GM12878 (cell line): ENCODE results near the gene ZNF688. TPM values are rescaled to one million over a fixed set of nuclear protein-coding genes. Genes with fewer than 3 reads are reported as not detected.
A peak's percentile ranks its signal among the peaks of the same experiment; 100 is the strongest.

Source experiments
- ASH2L ChIP-seq: fragments of 300-600, 200-600 bp; sonication (generic); IDR thresholded peaks from 2 replicates; pipeline ENCODE4 v1.6.1; 2017; ENCODE audit warnings: low read depth, mild to moderate bottlenecking, borderline replicate concordance
- CHD1 ChIP-seq: IDR thresholded peaks from 2 replicates; pipeline ENCODE4 v1.6.1; 2012; ENCODE audit warnings: low read depth, low read length, improper control_type of control experiment
- CHD2 ChIP-seq: IDR thresholded peaks from 2 replicates; pipeline ENCODE4 v1.6.1; 2011; ENCODE audit warnings: low read depth, low read length, improper control_type of control experiment, borderline replicate concordance
- ETV6 ChIP-seq, 2 experiments: fragments of 450-650 bp in 1 of 2; IDR thresholded peaks in 1 of 2; conservative IDR thresholded peaks in 1 of 2; 2 replicates each; pipeline ENCODE4 v1.6.1; 2014; ENCODE audit warnings: antibody characterized with exemption in 1 of 2, borderline replicate concordance in 1 of 2, low read depth in 1 of 2, mild to moderate bottlenecking in 1 of 2, moderate library complexity in 1 of 2
- GABPA ChIP-seq: IDR thresholded peaks from 2 replicates; pipeline ENCODE4 v1.6.1; 2014; ENCODE audit warnings: antibody characterized with exemption, low read depth, mild to moderate bottlenecking, inconsistent platforms
- GATAD2B ChIP-seq: fragments of 450-650 bp; conservative IDR thresholded peaks from 2 replicates; pipeline ENCODE4 v1.6.1; 2017; ENCODE audit warnings: low read depth, mild to moderate bottlenecking, moderate library complexity
- HDAC6 ChIP-seq: fragments of 200-600 bp; sonication (generic); IDR thresholded peaks from one replicate; pipeline ENCODE4 v1.8.0; 2017; ENCODE audit warnings: antibody characterized with exemption; ENCODE audit not compliant: unreplicated experiment
- IRF4 ChIP-seq: IDR thresholded peaks from 2 replicates; pipeline ENCODE4 v1.6.1; 2011; ENCODE audit warnings: low read depth, low read length
- NRF1 ChIP-seq: conservative IDR thresholded peaks from 2 replicates; pipeline ENCODE4 v1.6.1; 2011; ENCODE audit warnings: mild to moderate bottlenecking, low read depth, low read length, improper control_type of control experiment
- POLR2A ChIP-seq: IDR thresholded peaks from 2 replicates; pipeline ENCODE4 v1.6.1; 2011; ENCODE audit warnings: low read depth, mild to moderate bottlenecking, low read length
- POLR2AphosphoS5 ChIP-seq: IDR thresholded peaks from 2 replicates; pipeline ENCODE4 v1.6.1; 2011; ENCODE audit warnings: mild to moderate bottlenecking, low read length, inconsistent platforms
- SMAD5 ChIP-seq: IDR thresholded peaks from 2 replicates; pipeline ENCODE4 v1.6.1; 2016; ENCODE audit warnings: antibody characterized with exemption, low read depth
- SP1 ChIP-seq: IDR thresholded peaks from one replicate; pipeline ENCODE4 v1.6.1; 2011; ENCODE audit warnings: low read depth, low read length
- SUZ12 ChIP-seq: fragments of 200-600 bp; sonication (generic); IDR thresholded peaks from one replicate; pipeline ENCODE4 v1.6.1; 2018; ENCODE audit warnings: antibody characterized with exemption, mild to moderate bottlenecking; ENCODE audit not compliant: unreplicated experiment
- TBL1XR1 ChIP-seq: IDR thresholded peaks from 2 replicates; pipeline ENCODE4 v1.6.1; 2012; ENCODE audit warnings: low read depth, low read length, improper control_type of control experiment
- ZNF24 ChIP-seq: fragments of 450-650 bp; IDR thresholded peaks from 2 replicates; pipeline ENCODE4 v1.6.1; 2017; ENCODE audit warnings: antibody characterized with exemption, mild to moderate bottlenecking
- polyA plus RNA-seq, 11 experiments: library from polyadenylated mRNA; depleted of rRNA in 4 of 11; unstranded in 6 of 11; stranded (reverse) in 5 of 11; fragments of >200 nt; fragmentation: Nextera tagmentation in 4 of 11; fragmentation: Illumina TruSeq in 1 of 11; extraction: Ambion mirVana in 4 of 11; extraction: Trizol in 1 of 11; gene quantifications; 1 replicate in 1 of 11; 2 replicates in 10 of 11; pipeline versions ENCODE4 v1.2.1 to v1.2.3, GENCODE V29; 2011 to 2016; ENCODE audit warnings: inconsistent platforms in 2 of 11, missing spikeins in 2 of 11, low read depth in 1 of 11
- total RNA-seq, 4 experiments: library from RNA; depleted of rRNA in 3 of 4; stranded (reverse); fragments of >200 nt in 3 of 4; fragmentation: Illumina TruSeq in 1 of 4; extraction: Trizol in 1 of 4; gene quantifications; 2 replicates each; pipeline versions ENCODE4 v1.2.1 to v1.2.3, GENCODE V29; 2013 to 2021
- TF ChIP-seq, protein P1 (sequence below): fragments of 450-650 bp; IDR thresholded peaks from 2 replicates; pipeline ENCODE4 v1.6.1; 2018; ENCODE audit warnings: borderline replicate concordance, mild to moderate bottlenecking; ENCODE audit not compliant: partially characterized antibody
- TF ChIP-seq, protein P2 (sequence below): IDR thresholded peaks from 2 replicates; pipeline ENCODE4 v1.6.1; 2012; ENCODE audit warnings: low read depth, low read length, improper control_type of control experiment
- TF ChIP-seq, protein P3 (sequence below): IDR thresholded peaks from 2 replicates; pipeline ENCODE4 v1.6.1; 2011; ENCODE audit warnings: borderline replicate concordance, low read depth, mild to moderate bottlenecking, moderate library complexity, mixed read lengths, low read length; ENCODE audit not compliant: insufficient read depth; ENCODE audit errors: extremely low read length
- TF ChIP-seq, protein P4 (sequence below): fragments of 150-350 bp; IDR thresholded peaks from 2 replicates; pipeline ENCODE4 v1.6.1; 2014; ENCODE audit warnings: mild to moderate bottlenecking, low read depth, low read length
- TF ChIP-seq, protein P5 (sequence below): fragments of 450-650 bp; IDR thresholded peaks from 2 replicates; pipeline ENCODE4 v1.6.1; 2017; ENCODE audit warnings: borderline replicate concordance

The ZNF688 gene
- total and polyA plus RNA-seq, 10 of the 15 experiments (the other 5 are each of a cell fraction or from before 2014, with no cell fraction given), result 0.14 to 17.4 (median 10.6) TPM

DNA sequence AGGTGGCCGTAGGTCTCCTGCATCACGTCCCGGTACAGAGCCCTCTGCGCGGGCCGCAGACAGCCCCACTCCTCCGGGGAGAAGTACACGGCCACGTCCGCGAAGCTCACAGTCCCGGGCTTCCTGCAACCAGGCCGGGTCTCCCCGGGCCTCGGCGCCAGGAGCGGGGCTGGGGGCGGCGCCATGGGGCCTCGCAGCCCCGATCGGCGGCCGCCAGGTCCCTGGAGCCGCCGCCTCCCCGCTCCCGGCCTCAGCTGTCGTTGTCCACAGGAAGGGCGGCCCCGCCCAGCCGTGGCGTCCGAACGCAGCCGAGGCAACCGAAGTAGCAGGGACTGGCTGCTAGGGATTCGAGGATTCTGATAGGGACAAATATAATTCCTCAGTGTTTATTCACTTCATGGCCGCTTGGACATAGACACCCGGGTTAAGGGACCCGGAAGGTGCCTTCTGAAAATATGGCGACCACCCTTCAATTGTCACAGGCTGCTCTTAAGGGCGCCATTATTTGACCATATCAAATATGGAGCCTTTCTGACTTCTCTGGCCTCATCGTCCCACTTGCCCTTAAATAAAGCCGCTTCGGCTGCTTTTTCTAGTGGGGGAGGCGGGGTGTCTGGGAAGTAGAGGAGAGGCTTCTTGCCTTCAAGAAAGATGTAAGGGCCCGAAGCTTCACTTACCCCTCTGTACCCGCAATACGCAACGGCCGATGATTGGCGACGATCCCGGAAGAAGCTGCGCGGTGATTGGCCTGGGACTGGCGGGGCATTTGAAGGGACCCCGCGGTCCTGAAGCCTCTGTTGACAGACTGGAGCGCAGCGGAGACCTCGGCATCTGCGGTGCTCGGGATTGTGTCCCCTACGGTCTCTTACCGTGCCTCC is at the start of gene ZNF688 (continued):
- TF ChIP-seq, protein P1, sequence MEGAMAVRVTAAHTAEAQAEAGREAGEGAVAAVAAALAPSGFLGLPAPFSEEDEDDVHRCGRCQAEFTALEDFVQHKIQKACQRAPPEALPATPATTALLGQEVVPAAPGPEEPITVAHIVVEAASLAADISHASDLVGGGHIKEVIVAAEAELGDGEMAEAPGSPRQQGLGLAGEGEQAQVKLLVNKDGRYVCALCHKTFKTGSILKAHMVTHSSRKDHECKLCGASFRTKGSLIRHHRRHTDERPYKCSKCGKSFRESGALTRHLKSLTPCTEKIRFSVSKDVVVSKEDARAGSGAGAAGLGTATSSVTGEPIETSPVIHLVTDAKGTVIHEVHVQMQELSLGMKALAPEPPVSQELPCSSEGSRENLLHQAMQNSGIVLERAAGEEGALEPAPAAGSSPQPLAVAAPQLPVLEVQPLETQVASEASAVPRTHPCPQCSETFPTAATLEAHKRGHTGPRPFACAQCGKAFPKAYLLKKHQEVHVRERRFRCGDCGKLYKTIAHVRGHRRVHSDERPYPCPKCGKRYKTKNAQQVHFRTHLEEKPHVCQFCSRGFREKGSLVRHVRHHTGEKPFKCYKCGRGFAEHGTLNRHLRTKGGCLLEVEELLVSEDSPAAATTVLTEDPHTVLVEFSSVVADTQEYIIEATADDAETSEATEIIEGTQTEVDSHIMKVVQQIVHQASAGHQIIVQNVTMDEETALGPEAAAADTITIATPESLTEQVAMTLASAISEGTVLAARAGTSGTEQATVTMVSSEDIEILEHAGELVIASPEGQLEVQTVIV, result peak; percentile 57
- TF ChIP-seq POLR2A (peak; percentile 67), POLR2AphosphoS5 (peak; percentile 70; the same call in 1 of the 2 replicates), HDAC6 (no peak), SP1 (peak; percentile 96), CHD1 (peak; percentile 64; the same call in 1 of the 2 replicates), TBL1XR1 (0 out of 2 replicates have a peak, but pooled peaks have one; percentile 17), NRF1 (no peak), SUZ12 (no peak), IRF4 (no peak), GABPA (peak; percentile 65; the same call in 1 of the 2 replicates), ZNF24 (no peak), CHD2 (peak; percentile 94), GATAD2B (peak; percentile 68; the same call in 1 of the 2 replicates), ETV6 (conservative IDR thresholded peaks at IDR 0.05 in 1 of 2, IDR thresholded peaks at IDR 0.05 in 1 of 2; ENCODE audit: borderline replicate concordance in 1 of 2, low read depth in 1 of 2) (no peak), ASH2L (no peak; the same call in 1 of the 2 replicates), SMAD5 (no peak)
- TF ChIP-seq, protein P2, sequence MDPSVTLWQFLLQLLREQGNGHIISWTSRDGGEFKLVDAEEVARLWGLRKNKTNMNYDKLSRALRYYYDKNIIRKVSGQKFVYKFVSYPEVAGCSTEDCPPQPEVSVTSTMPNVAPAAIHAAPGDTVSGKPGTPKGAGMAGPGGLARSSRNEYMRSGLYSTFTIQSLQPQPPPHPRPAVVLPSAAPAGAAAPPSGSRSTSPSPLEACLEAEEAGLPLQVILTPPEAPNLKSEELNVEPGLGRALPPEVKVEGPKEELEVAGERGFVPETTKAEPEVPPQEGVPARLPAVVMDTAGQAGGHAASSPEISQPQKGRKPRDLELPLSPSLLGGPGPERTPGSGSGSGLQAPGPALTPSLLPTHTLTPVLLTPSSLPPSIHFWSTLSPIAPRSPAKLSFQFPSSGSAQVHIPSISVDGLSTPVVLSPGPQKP, result 0 out of 2 replicates have a peak, but pooled peaks have one; percentile 29
- TF ChIP-seq, protein P3, sequence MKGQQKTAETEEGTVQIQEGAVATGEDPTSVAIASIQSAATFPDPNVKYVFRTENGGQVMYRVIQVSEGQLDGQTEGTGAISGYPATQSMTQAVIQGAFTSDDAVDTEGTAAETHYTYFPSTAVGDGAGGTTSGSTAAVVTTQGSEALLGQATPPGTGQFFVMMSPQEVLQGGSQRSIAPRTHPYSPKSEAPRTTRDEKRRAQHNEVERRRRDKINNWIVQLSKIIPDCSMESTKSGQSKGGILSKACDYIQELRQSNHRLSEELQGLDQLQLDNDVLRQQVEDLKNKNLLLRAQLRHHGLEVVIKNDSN, result no peak
- TF ChIP-seq, protein P4, sequence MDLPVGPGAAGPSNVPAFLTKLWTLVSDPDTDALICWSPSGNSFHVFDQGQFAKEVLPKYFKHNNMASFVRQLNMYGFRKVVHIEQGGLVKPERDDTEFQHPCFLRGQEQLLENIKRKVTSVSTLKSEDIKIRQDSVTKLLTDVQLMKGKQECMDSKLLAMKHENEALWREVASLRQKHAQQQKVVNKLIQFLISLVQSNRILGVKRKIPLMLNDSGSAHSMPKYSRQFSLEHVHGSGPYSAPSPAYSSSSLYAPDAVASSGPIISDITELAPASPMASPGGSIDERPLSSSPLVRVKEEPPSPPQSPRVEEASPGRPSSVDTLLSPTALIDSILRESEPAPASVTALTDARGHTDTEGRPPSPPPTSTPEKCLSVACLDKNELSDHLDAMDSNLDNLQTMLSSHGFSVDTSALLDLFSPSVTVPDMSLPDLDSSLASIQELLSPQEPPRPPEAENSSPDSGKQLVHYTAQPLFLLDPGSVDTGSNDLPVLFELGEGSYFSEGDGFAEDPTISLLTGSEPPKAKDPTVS, result no peak
- TF ChIP-seq, protein P5, sequence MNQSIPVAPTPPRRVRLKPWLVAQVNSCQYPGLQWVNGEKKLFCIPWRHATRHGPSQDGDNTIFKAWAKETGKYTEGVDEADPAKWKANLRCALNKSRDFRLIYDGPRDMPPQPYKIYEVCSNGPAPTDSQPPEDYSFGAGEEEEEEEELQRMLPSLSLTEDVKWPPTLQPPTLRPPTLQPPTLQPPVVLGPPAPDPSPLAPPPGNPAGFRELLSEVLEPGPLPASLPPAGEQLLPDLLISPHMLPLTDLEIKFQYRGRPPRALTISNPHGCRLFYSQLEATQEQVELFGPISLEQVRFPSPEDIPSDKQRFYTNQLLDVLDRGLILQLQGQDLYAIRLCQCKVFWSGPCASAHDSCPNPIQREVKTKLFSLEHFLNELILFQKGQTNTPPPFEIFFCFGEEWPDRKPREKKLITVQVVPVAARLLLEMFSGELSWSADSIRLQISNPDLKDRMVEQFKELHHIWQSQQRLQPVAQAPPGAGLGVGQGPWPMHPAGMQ, result no peak
